ENCODE results near the gene SRD5A2. TPM values are rescaled to one million over a fixed set of nuclear protein-coding genes. Genes with fewer than 3 reads are reported as not detected.

The SRD5A2 gene, protein sequence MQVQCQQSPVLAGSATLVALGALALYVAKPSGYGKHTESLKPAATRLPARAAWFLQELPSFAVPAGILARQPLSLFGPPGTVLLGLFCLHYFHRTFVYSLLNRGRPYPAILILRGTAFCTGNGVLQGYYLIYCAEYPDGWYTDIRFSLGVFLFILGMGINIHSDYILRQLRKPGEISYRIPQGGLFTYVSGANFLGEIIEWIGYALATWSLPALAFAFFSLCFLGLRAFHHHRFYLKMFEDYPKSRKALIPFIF
- total RNA-seq (2022; extraction: Qiagen RNA extraction; ENCODE audit: low read depth): 0.02 to 0.06 TPM (median 0.05 TPM) in 4 of 5 replicates, not detected in the other

DNA sequence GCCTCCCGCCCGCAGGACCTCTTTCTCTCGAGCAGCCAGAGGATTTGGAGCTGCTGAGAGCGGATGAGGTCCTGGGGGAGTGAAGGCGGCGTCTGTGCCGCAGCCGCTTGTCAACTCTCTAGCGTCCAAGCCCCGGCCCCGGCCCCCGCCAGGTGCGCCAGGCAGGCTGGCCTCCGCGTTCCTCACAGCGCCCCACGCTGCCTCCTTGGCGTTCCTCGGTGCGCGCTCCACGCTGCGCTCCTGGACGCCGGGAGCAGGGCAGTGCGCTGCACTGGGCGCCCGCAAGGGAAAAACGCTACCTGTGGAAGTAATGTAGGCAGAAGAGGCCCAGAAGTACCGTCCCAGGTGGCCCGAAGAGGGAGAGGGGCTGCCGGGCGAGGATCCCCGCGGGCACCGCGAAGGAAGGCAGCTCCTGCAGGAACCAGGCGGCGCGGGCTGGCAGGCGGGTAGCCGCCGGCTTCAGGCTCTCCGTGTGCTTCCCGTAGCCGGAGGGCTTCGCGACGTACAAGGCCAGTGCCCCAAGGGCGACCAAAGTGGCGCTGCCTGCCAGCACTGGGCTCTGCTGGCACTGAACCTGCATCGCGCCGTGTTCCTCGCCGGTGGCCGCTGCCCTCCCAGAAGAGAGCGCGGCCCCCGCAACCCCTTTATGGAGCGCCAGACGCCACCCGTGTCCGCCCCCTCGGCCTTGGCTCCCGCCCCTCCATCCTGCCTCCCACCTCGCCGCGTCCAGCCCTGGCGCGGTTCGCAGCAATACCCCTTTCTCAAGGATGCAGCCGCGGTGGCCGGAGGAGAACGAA lies at the start of gene SRD5A2:
SRD5A2 (minus strand) TSS at position 618 of the 797 bp plus-strand sequence; CDS start at position 580, 38 bp downstream.

Other genes with a start within 250 kb of the SRD5A2 start
- gene XDH, start 166.2 kb downstream of the SRD5A2 start, total RNA-seq (2022; extraction: Qiagen RNA extraction; ENCODE audit: low read depth): 1.0 to 1.3 TPM (median 1.1 TPM) in 5 replicates